Thyroid gland (tissue), 4 donors: ENCODE results near the gene TPBGL.

Experiments
- CTCF ChIP-seq, 6 experiments: fragments of 200-600 bp in 3 of 6; fragments of 450-650 bp in 3 of 6; sonication (generic) in 3 of 6; IDR thresholded peaks; one replicate each; pipeline ENCODE4 v1.5.1; 2016 to 2019; ENCODE audit warnings: antibody characterized with exemption in 6 of 6, mild to moderate bottlenecking in 2 of 6, inconsistent platforms in 1 of 6, moderate library complexity in 1 of 6
- POLR2A ChIP-seq, 2 donors: fragments of 450-650 bp; IDR thresholded peaks; one replicate each; pipeline ENCODE4 v1.6.1; 2017; ENCODE audit warnings: antibody characterized with exemption in 2 of 2, mild to moderate bottlenecking in 2 of 2, moderate library complexity in 1 of 2

DNA sequence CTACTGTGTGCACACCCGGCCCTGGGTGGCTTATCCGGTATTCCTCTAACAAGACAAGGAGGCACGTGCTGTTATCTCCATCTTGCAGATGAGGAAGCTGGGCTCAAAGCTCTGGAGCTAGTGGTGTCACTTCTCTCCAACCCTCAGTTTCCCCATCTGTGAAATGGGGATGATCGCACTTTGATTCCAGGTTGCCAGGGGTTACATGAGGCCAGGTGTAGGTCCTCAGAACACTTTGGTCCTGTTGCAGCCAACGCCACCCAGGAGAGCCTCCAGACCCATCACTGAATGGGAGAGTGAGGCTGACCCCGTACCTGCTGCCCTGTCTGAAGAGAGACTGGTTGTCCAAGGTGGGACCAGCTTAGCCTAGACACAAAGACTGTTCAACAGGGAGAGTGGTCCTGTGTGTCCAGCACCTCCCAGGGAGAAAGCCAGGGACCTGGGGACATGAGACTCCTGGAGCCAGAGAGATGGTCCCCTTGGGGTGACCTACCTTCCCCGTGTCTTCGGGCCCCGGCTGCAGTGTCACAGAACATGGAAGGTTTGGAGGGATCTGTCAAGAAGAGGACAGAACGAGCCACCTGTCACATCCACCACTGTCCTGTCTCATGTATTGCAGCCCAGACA lies 41.0 kb downstream of the TPBGL start:
- TF ChIP-seq CTCF (IDR thresholded peaks at IDR 0.05) (no peak), POLR2A (IDR thresholded peaks at IDR 0.05) (no peak)
